WTC11 (cell line): ENCODE measurements around the gene RUNX2. TPM values are rescaled to one million over a fixed set of nuclear protein-coding genes. Genes with fewer than 3 reads are reported as not detected.

Source experiments
- ATAC-seq: fragments of 200-7000 bp; cut with Tn5 transposase; 2 replicates; pipeline ENCODE4 v1.10.0; 2021; ENCODE audit warnings: mild to moderate bottlenecking, moderate library complexity
- CTCF ChIA-PET: fragments of 300-600 bp; sonication (Branson Sonifier 250); formaldehyde crosslinking; loops from one replicate; lab custom pipeline; 2021; ENCODE audit warnings: antibody characterized with exemption; lab: Charles Lee
- POLR2A ChIA-PET: fragments of 350-600 bp; sonication (Branson Sonifier 250); formaldehyde crosslinking; loops from one replicate; lab custom pipeline; 2021; ENCODE audit warnings: antibody characterized with exemption; lab: Charles Lee
- DNase-seq: peaks from one replicate; pipeline ENCODE4 v3.0.0; 2021; ENCODE audit warnings: low spot score
- H3K27ac Mint-ChIP-seq: 2 replicates; pipeline ENCODE4 v1.8.0; 2021; ENCODE audit warnings: mixed read lengths
- H3K27me3 Mint-ChIP-seq: 2 replicates; pipeline ENCODE4 v1.8.0; 2021; ENCODE audit warnings: low read depth, mild to moderate bottlenecking, moderate library complexity, mixed read lengths
- H3K36me3 Mint-ChIP-seq: 2 replicates; pipeline ENCODE4 v1.8.0; 2021; ENCODE audit warnings: mixed read lengths
- H3K4me1 Mint-ChIP-seq: 2 replicates; pipeline ENCODE4 v1.8.0; 2022; ENCODE audit warnings: mixed read lengths
- H3K4me3 Mint-ChIP-seq: 2 replicates; pipeline ENCODE4 v1.8.0; 2021; ENCODE audit warnings: mild to moderate bottlenecking, moderate library complexity, mixed read lengths
- H3K9me3 Mint-ChIP-seq: 2 replicates; pipeline ENCODE4 v1.8.0; 2021; ENCODE audit warnings: mixed read lengths
- CREB1 ChIP-seq: sonication (generic); formaldehyde crosslinking; IDR thresholded peaks from 2 replicates; pipeline ENCODE4 v1.8.0; 2023; ENCODE audit warnings: mild to moderate bottlenecking, missing genetic modification reagents
- ESRRA ChIP-seq: sonication (generic); formaldehyde crosslinking; IDR thresholded peaks from 2 replicates; pipeline ENCODE4 v1.8.1; 2022; ENCODE audit warnings: mild to moderate bottlenecking, missing genetic modification reagents, borderline replicate concordance
- GABPB1 ChIP-seq: sonication (generic); formaldehyde crosslinking; IDR thresholded peaks from 2 replicates; pipeline ENCODE4 v1.8.1; 2023; ENCODE audit warnings: mild to moderate bottlenecking, missing genetic modification reagents
- MXD4 ChIP-seq: fragments of 250-450 bp; sonication (Bioruptor Pico); IDR thresholded peaks from 2 replicates; pipeline ENCODE4 v1.8.0; 2021; ENCODE audit warnings: mild to moderate bottlenecking, moderate library complexity, borderline replicate concordance
- NFYB ChIP-seq: sonication (generic); formaldehyde crosslinking; conservative IDR thresholded peaks from 2 replicates; pipeline ENCODE4 v1.8.0; 2022; ENCODE audit warnings: low read depth, missing genetic modification reagents
- RELA ChIP-seq: sonication (generic); formaldehyde crosslinking; IDR thresholded peaks from 2 replicates; pipeline ENCODE4 v1.8.1; 2022; ENCODE audit warnings: missing genetic modification reagents, mild to moderate bottlenecking, borderline replicate concordance
- RORB ChIP-seq: fragments of 250-450 bp; sonication (Bioruptor Pico); IDR thresholded peaks from 2 replicates; pipeline ENCODE4 v1.9.0; 2021; ENCODE audit warnings: mild to moderate bottlenecking
- TEAD1 ChIP-seq: sonication (generic); formaldehyde crosslinking; IDR thresholded peaks from 2 replicates; pipeline ENCODE4 v1.8.0; 2022; ENCODE audit warnings: mild to moderate bottlenecking, missing genetic modification reagents
- TEAD4 ChIP-seq: sonication (generic); formaldehyde crosslinking; IDR thresholded peaks from 2 replicates; pipeline ENCODE4 v1.8.0; 2022; ENCODE audit warnings: mild to moderate bottlenecking, missing genetic modification reagents
- ZNF416 ChIP-seq: fragments of 250-450 bp; sonication (Bioruptor Pico); IDR thresholded peaks from 2 replicates; pipeline ENCODE4 v1.9.0; 2021; ENCODE audit warnings: mild to moderate bottlenecking, inconsistent platforms
- total RNA-seq: library from RNA; stranded (reverse); gene quantifications from 3 replicates; pipeline ENCODE4 v1.2.3, GENCODE V29; 2021
- TF ChIP-seq, protein P1 (sequence below): fragments of 250-450 bp; sonication (Bioruptor Pico); IDR thresholded peaks from 2 replicates; pipeline ENCODE4 v1.9.0; 2021; ENCODE audit warnings: mild to moderate bottlenecking
- TF ChIP-seq, protein P2 (sequence below): fragments of 250-450 bp; sonication (Bioruptor Pico); IDR thresholded peaks from 2 replicates; pipeline ENCODE4 v1.9.0; 2021; ENCODE audit warnings: mild to moderate bottlenecking, borderline replicate concordance
- TF ChIP-seq, protein P3 (sequence below): sonication (generic); formaldehyde crosslinking; IDR thresholded peaks from 2 replicates; pipeline ENCODE4 v1.8.1; 2023; ENCODE audit warnings: mild to moderate bottlenecking, missing genetic modification reagents, moderate library complexity
- TF ChIP-seq, protein P4 (sequence below): sonication (generic); formaldehyde crosslinking; IDR thresholded peaks from 2 replicates; pipeline ENCODE4 v1.8.1; 2023; ENCODE audit warnings: mild to moderate bottlenecking, missing genetic modification reagents, borderline replicate concordance
- TF ChIP-seq, protein P5 (sequence below): fragments of 250-450 bp; sonication (Bioruptor Pico); IDR thresholded peaks from 2 replicates; pipeline ENCODE4 v2.1.2; 2022; ENCODE audit warnings: mild to moderate bottlenecking, moderate library complexity
- TF ChIP-seq, protein P6 (sequence below): sonication (generic); formaldehyde crosslinking; IDR thresholded peaks from 2 replicates; pipeline ENCODE4 v1.8.0; 2023; ENCODE audit warnings: missing genetic modification reagents

The RUNX2 gene
- total RNA-seq, 1 experiment from 2014 or later, result 0.28 TPM

DNA sequence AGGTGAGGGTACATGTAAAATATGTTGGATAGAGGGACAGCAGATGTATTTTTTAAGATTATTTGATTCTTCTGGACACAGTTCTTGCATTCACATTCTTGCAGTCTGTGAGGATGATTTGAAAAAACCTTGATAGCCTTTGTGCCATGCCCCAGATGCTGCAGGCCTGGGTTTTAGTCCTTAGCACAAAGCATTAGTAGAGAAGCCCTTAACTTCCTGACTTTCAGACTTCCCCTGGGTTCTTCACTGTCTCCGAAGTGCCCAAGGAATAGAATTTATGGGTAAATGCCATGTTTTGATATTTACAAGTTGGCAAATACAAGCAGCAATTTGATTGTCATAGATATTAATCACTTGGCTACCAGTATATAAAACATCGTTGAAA lies 117.2 kb downstream of the RUNX2 start:
- H3K4me3 Mint-ChIP-seq, result no peak overlapping the region
- TF ChIP-seq, protein P1, sequence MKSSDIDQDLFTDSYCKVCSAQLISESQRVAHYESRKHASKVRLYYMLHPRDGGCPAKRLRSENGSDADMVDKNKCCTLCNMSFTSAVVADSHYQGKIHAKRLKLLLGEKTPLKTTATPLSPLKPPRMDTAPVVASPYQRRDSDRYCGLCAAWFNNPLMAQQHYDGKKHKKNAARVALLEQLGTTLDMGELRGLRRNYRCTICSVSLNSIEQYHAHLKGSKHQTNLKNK (CRISPR knock-in tag), result no peak
- TF ChIP-seq, protein P2, sequence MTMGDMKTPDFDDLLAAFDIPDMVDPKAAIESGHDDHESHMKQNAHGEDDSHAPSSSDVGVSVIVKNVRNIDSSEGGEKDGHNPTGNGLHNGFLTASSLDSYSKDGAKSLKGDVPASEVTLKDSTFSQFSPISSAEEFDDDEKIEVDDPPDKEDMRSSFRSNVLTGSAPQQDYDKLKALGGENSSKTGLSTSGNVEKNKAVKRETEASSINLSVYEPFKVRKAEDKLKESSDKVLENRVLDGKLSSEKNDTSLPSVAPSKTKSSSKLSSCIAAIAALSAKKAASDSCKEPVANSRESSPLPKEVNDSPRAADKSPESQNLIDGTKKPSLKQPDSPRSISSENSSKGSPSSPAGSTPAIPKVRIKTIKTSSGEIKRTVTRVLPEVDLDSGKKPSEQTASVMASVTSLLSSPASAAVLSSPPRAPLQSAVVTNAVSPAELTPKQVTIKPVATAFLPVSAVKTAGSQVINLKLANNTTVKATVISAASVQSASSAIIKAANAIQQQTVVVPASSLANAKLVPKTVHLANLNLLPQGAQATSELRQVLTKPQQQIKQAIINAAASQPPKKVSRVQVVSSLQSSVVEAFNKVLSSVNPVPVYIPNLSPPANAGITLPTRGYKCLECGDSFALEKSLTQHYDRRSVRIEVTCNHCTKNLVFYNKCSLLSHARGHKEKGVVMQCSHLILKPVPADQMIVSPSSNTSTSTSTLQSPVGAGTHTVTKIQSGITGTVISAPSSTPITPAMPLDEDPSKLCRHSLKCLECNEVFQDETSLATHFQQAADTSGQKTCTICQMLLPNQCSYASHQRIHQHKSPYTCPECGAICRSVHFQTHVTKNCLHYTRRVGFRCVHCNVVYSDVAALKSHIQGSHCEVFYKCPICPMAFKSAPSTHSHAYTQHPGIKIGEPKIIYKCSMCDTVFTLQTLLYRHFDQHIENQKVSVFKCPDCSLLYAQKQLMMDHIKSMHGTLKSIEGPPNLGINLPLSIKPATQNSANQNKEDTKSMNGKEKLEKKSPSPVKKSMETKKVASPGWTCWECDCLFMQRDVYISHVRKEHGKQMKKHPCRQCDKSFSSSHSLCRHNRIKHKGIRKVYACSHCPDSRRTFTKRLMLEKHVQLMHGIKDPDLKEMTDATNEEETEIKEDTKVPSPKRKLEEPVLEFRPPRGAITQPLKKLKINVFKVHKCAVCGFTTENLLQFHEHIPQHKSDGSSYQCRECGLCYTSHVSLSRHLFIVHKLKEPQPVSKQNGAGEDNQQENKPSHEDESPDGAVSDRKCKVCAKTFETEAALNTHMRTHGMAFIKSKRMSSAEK (CRISPR knock-in tag), result no peak
- TF ChIP-seq TEAD1 (CRISPR knock-in tag), result no peak
- no peak for TF ChIP-seq RELA (CRISPR knock-in tag)
- TF ChIP-seq TEAD4 (CRISPR knock-in tag), result no peak
- TF ChIP-seq ZNF416 (CRISPR knock-in tag), result no peak
- no peak for TF ChIP-seq ESRRA (CRISPR knock-in tag)
- no peak for TF ChIP-seq RORB (CRISPR knock-in tag)
- TF ChIP-seq MXD4 (CRISPR knock-in tag), result no peak
- no peak for TF ChIP-seq NFYB
- TF ChIP-seq GABPB1 (CRISPR knock-in tag), result no peak
- TF ChIP-seq, protein P3, sequence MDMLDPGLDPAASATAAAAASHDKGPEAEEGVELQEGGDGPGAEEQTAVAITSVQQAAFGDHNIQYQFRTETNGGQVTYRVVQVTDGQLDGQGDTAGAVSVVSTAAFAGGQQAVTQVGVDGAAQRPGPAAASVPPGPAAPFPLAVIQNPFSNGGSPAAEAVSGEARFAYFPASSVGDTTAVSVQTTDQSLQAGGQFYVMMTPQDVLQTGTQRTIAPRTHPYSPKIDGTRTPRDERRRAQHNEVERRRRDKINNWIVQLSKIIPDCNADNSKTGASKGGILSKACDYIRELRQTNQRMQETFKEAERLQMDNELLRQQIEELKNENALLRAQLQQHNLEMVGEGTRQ, result no peak
- TF ChIP-seq, protein P4, sequence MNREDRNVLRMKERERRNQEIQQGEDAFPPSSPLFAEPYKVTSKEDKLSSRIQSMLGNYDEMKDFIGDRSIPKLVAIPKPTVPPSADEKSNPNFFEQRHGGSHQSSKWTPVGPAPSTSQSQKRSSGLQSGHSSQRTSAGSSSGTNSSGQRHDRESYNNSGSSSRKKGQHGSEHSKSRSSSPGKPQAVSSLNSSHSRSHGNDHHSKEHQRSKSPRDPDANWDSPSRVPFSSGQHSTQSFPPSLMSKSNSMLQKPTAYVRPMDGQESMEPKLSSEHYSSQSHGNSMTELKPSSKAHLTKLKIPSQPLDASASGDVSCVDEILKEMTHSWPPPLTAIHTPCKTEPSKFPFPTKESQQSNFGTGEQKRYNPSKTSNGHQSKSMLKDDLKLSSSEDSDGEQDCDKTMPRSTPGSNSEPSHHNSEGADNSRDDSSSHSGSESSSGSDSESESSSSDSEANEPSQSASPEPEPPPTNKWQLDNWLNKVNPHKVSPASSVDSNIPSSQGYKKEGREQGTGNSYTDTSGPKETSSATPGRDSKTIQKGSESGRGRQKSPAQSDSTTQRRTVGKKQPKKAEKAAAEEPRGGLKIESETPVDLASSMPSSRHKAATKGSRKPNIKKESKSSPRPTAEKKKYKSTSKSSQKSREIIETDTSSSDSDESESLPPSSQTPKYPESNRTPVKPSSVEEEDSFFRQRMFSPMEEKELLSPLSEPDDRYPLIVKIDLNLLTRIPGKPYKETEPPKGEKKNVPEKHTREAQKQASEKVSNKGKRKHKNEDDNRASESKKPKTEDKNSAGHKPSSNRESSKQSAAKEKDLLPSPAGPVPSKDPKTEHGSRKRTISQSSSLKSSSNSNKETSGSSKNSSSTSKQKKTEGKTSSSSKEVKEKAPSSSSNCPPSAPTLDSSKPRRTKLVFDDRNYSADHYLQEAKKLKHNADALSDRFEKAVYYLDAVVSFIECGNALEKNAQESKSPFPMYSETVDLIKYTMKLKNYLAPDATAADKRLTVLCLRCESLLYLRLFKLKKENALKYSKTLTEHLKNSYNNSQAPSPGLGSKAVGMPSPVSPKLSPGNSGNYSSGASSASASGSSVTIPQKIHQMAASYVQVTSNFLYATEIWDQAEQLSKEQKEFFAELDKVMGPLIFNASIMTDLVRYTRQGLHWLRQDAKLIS (CRISPR knock-in tag), result no peak
- no peak for TF ChIP-seq CREB1
- TF ChIP-seq, protein P5, sequence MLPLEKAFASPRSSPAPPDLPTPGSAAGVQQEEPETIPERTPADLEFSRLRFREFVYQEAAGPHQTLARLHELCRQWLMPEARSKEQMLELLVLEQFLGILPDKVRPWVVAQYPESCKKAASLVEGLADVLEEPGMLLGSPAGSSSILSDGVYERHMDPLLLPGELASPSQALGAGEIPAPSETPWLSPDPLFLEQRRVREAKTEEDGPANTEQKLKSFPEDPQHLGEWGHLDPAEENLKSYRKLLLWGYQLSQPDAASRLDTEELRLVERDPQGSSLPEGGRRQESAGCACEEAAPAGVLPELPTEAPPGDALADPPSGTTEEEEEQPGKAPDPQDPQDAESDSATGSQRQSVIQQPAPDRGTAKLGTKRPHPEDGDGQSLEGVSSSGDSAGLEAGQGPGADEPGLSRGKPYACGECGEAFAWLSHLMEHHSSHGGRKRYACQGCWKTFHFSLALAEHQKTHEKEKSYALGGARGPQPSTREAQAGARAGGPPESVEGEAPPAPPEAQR (CRISPR knock-in tag), result no peak
- TF ChIP-seq, protein P6, sequence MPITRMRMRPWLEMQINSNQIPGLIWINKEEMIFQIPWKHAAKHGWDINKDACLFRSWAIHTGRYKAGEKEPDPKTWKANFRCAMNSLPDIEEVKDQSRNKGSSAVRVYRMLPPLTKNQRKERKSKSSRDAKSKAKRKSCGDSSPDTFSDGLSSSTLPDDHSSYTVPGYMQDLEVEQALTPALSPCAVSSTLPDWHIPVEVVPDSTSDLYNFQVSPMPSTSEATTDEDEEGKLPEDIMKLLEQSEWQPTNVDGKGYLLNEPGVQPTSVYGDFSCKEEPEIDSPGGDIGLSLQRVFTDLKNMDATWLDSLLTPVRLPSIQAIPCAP (CRISPR knock-in tag), result no peak
- no peak for ATAC-seq
- H3K27ac Mint-ChIP-seq, result no peak overlapping the region
- peaks cover 29% of the 10 kb centered on the region for H3K4me1 Mint-ChIP-seq
- no peak for DNase-seq
- ChIA-PET POLR2A (no interaction called here), CTCF (interaction anchor here (1.2 kb wide), 1 partner anchor 56 kb away, joined by 5 read pairs; no protein-coding TSS in a partner anchor)
- H3K27me3 Mint-ChIP-seq, result no peaks in the 10 kb centered on the region; the same call in 1 of the 2 replicates
- H3K36me3 Mint-ChIP-seq, result no peaks in the 10 kb centered on the region
- no peaks in the 10 kb centered on the region for H3K9me3 Mint-ChIP-seq
